ENCODE measurements around the gene DAAM1. TPM values are rescaled to one million over a fixed set of nuclear protein-coding genes. Genes with fewer than 3 reads are reported as not detected.

Gene DAAM1
- total RNA-seq, result 19.5 and 24.2 TPM in 2 replicates

- Histone ChIP-seq H3K9me3 (ENCODE audit: low read depth, low read length) (no peaks in the 10 kb centered on the region), H3K27me3 (ENCODE audit: insufficient read depth, low read length) (peaks cover 27% of the 10 kb centered on the region), H2AFZ (ENCODE audit: low read length) (peak within 1 kb of the TSS; percentile 96), H3K36me3 (ENCODE audit: insufficient read depth, low read length) (no peaks in the 10 kb centered on the region), H3K79me2 (ENCODE audit: insufficient read depth, low read length) (peaks cover 38% of the 10 kb centered on the region), H4K20me1 (ENCODE audit: insufficient read depth, low read length) (peaks cover 3% of the 10 kb centered on the region), H3K4me1 (ENCODE audit: insufficient read depth, low read length) (peaks cover 17% of the 10 kb centered on the region), H3K4me3 (ENCODE audit: insufficient read depth, low read length) (peak within 1 kb of the TSS; percentile 90), H3K27ac (ENCODE audit: low read depth, low read length) (peak within 1 kb of the TSS; percentile 64), H3K4me2 (ENCODE audit: insufficient read depth, low read length) (peak within 1 kb of the TSS; percentile 100)
- no peak for TF ChIP-seq CTCF (IDR thresholded peaks at IDR 0.05; ENCODE audit: extremely low read depth, low read depth, low read length)
- peak; percentile 97 for DNase-seq (ENCODE audit: insufficient read length, low spot score, missing footprints)
These were observed at the start of gene DAAM1 for GRCh38 chr14:59188461-59189090. DAAM1 (plus strand) TSS chr14:59188667; CDS start chr14:59263478, 74,811 bp downstream.

GRCh38 chr14:59139324-59139723, 49.1 kb upstream of the DAAM1 start:
- H2AFZ ChIP-seq (ENCODE audit: low read length), result no peak overlapping the region
- no peaks in the 10 kb centered on the region for H3K9me3 ChIP-seq (ENCODE audit: low read depth, low read length)
- H3K36me3 ChIP-seq (ENCODE audit: insufficient read depth, low read length), result no peaks in the 10 kb centered on the region
- peaks cover 3% of the 10 kb centered on the region for H3K27me3 ChIP-seq (ENCODE audit: insufficient read depth, low read length)
- TF ChIP-seq CTCF (IDR thresholded peaks at IDR 0.05; ENCODE audit: extremely low read depth, low read depth, low read length), result no peak
- H3K4me3 ChIP-seq (ENCODE audit: insufficient read depth, low read length), result no peak overlapping the region
- no peak for DNase-seq (ENCODE audit: insufficient read length, low spot score, missing footprints)
- H3K4me1 ChIP-seq (ENCODE audit: insufficient read depth, low read length), result no peaks in the 10 kb centered on the region
- H3K79me2 ChIP-seq (ENCODE audit: insufficient read depth, low read length), result no peaks in the 10 kb centered on the region
- H3K4me2 ChIP-seq (ENCODE audit: insufficient read depth, low read length), result no peak overlapping the region
- no peaks in the 10 kb centered on the region for H4K20me1 ChIP-seq (ENCODE audit: insufficient read depth, low read length)
- no peak overlapping the region for H3K27ac ChIP-seq (ENCODE audit: low read depth, low read length)

GRCh38 chr14:59140106-59140843, 48.2 kb upstream of the DAAM1 start:
- no peaks in the 10 kb centered on the region for H3K36me3 ChIP-seq (ENCODE audit: insufficient read depth, low read length)
- no peak overlapping the region for H3K4me3 ChIP-seq (ENCODE audit: insufficient read depth, low read length)
- H3K79me2 ChIP-seq (ENCODE audit: insufficient read depth, low read length), result no peaks in the 10 kb centered on the region
- no peaks in the 10 kb centered on the region for H4K20me1 ChIP-seq (ENCODE audit: insufficient read depth, low read length)
- no peak for TF ChIP-seq CTCF (IDR thresholded peaks at IDR 0.05; ENCODE audit: extremely low read depth, low read depth, low read length)
- no peak overlapping the region for H3K27ac ChIP-seq (ENCODE audit: low read depth, low read length)
- H3K4me2 ChIP-seq (ENCODE audit: insufficient read depth, low read length), result no peak overlapping the region
- H3K4me1 ChIP-seq (ENCODE audit: insufficient read depth, low read length), result no peaks in the 10 kb centered on the region
- H3K27me3 ChIP-seq (ENCODE audit: insufficient read depth, low read length), result peaks cover 2% of the 10 kb centered on the region
- no peaks in the 10 kb centered on the region for H3K9me3 ChIP-seq (ENCODE audit: low read depth, low read length)
- DNase-seq (ENCODE audit: insufficient read length, low spot score, missing footprints), result no peak
- H2AFZ ChIP-seq (ENCODE audit: low read length), result no peak overlapping the region

- Histone ChIP-seq H2AFZ (ENCODE audit: low read length) (no peak overlapping the region), H3K36me3 (ENCODE audit: insufficient read depth, low read length) (no peaks in the 10 kb centered on the region), H3K27me3 (ENCODE audit: insufficient read depth, low read length) (no peaks in the 10 kb centered on the region), H3K27ac (ENCODE audit: low read depth, low read length) (no peak overlapping the region), H3K4me1 (ENCODE audit: insufficient read depth, low read length) (no peaks in the 10 kb centered on the region), H3K4me2 (ENCODE audit: insufficient read depth, low read length) (no peak overlapping the region), H3K4me3 (ENCODE audit: insufficient read depth, low read length) (no peak overlapping the region), H3K79me2 (ENCODE audit: insufficient read depth, low read length) (no peaks in the 10 kb centered on the region), H4K20me1 (ENCODE audit: insufficient read depth, low read length) (no peaks in the 10 kb centered on the region), H3K9me3 (ENCODE audit: low read depth, low read length) (no peaks in the 10 kb centered on the region)
- no peak for TF ChIP-seq CTCF (IDR thresholded peaks at IDR 0.05; ENCODE audit: extremely low read depth, low read depth, low read length)
- DNase-seq (ENCODE audit: insufficient read length, low spot score, missing footprints), result no peak
These were observed 42.0 kb upstream of the DAAM1 start for GRCh38 chr14:59146484-59146883.

Measured in osteoblast (primary cell).